CD14-positive monocyte (primary cell): ENCODE data around the gene GLT8D1. TPM values are rescaled to one million over a fixed set of nuclear protein-coding genes. Genes with fewer than 3 reads are reported as not detected.

ENCODE experiments used
- DNase-seq, 3 donors: peaks; one replicate each; pipeline ENCODE4 v3.0.0-alpha.2; 2011 to 2022
- H2AFZ ChIP-seq: 2 replicates; pipeline ENCODE4 v1.6.0; 2012; ENCODE audit warnings: mild to moderate bottlenecking, low read depth, low read length, inconsistent platforms; ENCODE audit not compliant: insufficient read depth, poor library complexity, severe bottlenecking
- H3K27ac ChIP-seq, 2 donors: 1 replicate in 1 of 2; 2 replicates in 1 of 2; pipeline ENCODE4 v1.5.1; 2012 to 2013; ENCODE audit warnings: low read length in 2 of 2, control low read depth in 1 of 2, inconsistent platforms in 1 of 2, low read depth in 1 of 2, mild to moderate bottlenecking in 1 of 2
- H3K27me3 ChIP-seq, 2 donors: one replicate each; pipeline versions ENCODE4 v1.6.0 to v1.6.1; 2011 to 2013; ENCODE audit warnings: low read length in 2 of 2; ENCODE audit not compliant: control insufficient read depth in 2 of 2, insufficient read depth in 2 of 2
- H3K36me3 ChIP-seq, 2 donors: replicated peaks in 1 of 2; 1 replicate in 1 of 2; 2 replicates in 1 of 2; pipeline versions ENCODE4 v1.5.1 to v1.6.1; 2012 to 2013; ENCODE audit warnings: low read length in 2 of 2, control low read depth in 1 of 2, inconsistent platforms in 1 of 2, mild to moderate bottlenecking in 1 of 2; ENCODE audit not compliant: insufficient read depth in 2 of 2, control insufficient read depth in 1 of 2
- H3K4me1 ChIP-seq, 2 donors: 1 replicate in 1 of 2; 2 replicates in 1 of 2; pipeline versions ENCODE4 v1.5.1 to v1.6.1; 2012 to 2013; ENCODE audit warnings: low read length in 2 of 2, control low read depth in 1 of 2, inconsistent platforms in 1 of 2, mild to moderate bottlenecking in 1 of 2, moderate library complexity in 1 of 2; ENCODE audit not compliant: insufficient read depth in 2 of 2, control insufficient read depth in 1 of 2
- H3K4me2 ChIP-seq: replicated peaks from 2 replicates; pipeline ENCODE3; 2012; ENCODE audit warnings: low read length, moderate library complexity, mild to moderate bottlenecking; ENCODE audit not compliant: poor library complexity, severe bottlenecking; ENCODE audit errors: extremely low read depth
- H3K4me3 ChIP-seq, 3 experiments: fragments of 200-600 bp in 1 of 3; sonication (generic) in 1 of 3; replicated peaks in 1 of 3; 1 replicate in 2 of 3; 2 replicates in 1 of 3; pipeline ENCODE4 v1.5.1; 2011 to 2013; ENCODE audit warnings: low read length in 3 of 3, mild to moderate bottlenecking in 3 of 3, control low read depth in 2 of 3, low read depth in 2 of 3, inconsistent platforms in 1 of 3, moderate library complexity in 1 of 3
- H3K79me2 ChIP-seq: 2 replicates; pipeline ENCODE4 v1.6.0; 2012; ENCODE audit warnings: mild to moderate bottlenecking, control low read depth, inconsistent platforms, low read length, moderate library complexity; ENCODE audit not compliant: insufficient read depth
- H3K9ac ChIP-seq: 2 replicates; pipeline ENCODE4 v1.6.0; 2017; ENCODE audit warnings: low read length, mild to moderate bottlenecking; ENCODE audit not compliant: insufficient read depth, poor library complexity, severe bottlenecking
- H3K9me3 ChIP-seq, 2 donors: replicated peaks in 1 of 2; 1 replicate in 1 of 2; 2 replicates in 1 of 2; pipeline versions ENCODE4 v1.5.1 to v1.6.1; 2012 to 2013; ENCODE audit warnings: low read length in 2 of 2, control low read depth in 1 of 2; ENCODE audit not compliant: control insufficient read depth in 1 of 2, insufficient read depth in 1 of 2
- H4K20me1 ChIP-seq: 2 replicates; pipeline ENCODE4 v1.6.0; 2012; ENCODE audit warnings: mild to moderate bottlenecking, low read length, control low read depth, moderate library complexity; ENCODE audit not compliant: insufficient read depth
- H3K27ac Mint-ChIP-seq, 7 donors: one replicate each; pipeline ENCODE4 v1.8.0; 2020; ENCODE audit warnings: mild to moderate bottlenecking in 7 of 7, mixed read lengths in 7 of 7, moderate library complexity in 6 of 7, inconsistent platforms in 2 of 7
- H3K27me3 Mint-ChIP-seq, 3 donors: one replicate each; pipeline ENCODE4 v1.8.0; 2021 to 2022; ENCODE audit warnings: low read depth in 3 of 3, mild to moderate bottlenecking in 3 of 3, mixed read lengths in 3 of 3, moderate library complexity in 3 of 3, inconsistent platforms in 1 of 3
- H3K36me3 Mint-ChIP-seq, 2 donors: one replicate each; pipeline ENCODE4 v1.8.0; 2020; ENCODE audit warnings: mixed read lengths in 2 of 2, inconsistent platforms in 1 of 2, mild to moderate bottlenecking in 1 of 2
- H3K4me1 Mint-ChIP-seq: one replicate; pipeline ENCODE4 v1.8.0; 2020; ENCODE audit warnings: mild to moderate bottlenecking, mixed read lengths
- H3K4me3 Mint-ChIP-seq, 2 donors: one replicate each; pipeline ENCODE4 v1.8.0; 2020; ENCODE audit warnings: mild to moderate bottlenecking in 2 of 2, mixed read lengths in 2 of 2, moderate library complexity in 1 of 2
- H3K9me3 Mint-ChIP-seq, 7 donors: one replicate each; pipeline ENCODE4 v1.8.0; 2020 to 2022; ENCODE audit warnings: mixed read lengths in 7 of 7, mild to moderate bottlenecking in 6 of 7, moderate library complexity in 6 of 7, inconsistent platforms in 2 of 7
- CTCF ChIP-seq: fragments of 200-600 bp; IDR thresholded peaks from one replicate; pipeline ENCODE4 v1.8.0; 2022; ENCODE audit warnings: antibody characterized with exemption, mild to moderate bottlenecking
- WGBS: methylation state at CpG from one replicate; pipeline ENCODE4 v1.1.5; 2013; ENCODE audit warnings: missing lambda C conversion rate; ENCODE audit not compliant: insufficient coverage; 5-methylcytosine and 5-hydroxymethylcytosine counted together
- intact Hi-C, 2 donors: fragments of 100-400 bp; cut with micrococcal nuclease; formaldehyde crosslinking; loops; one replicate each; pipeline versions ENCODE4 v1.15.0 to v1.15.1; 2023
- polyA plus RNA-seq, 3 donors: library from polyadenylated mRNA; depleted of rRNA in 1 of 3; unstranded in 2 of 3; stranded (reverse) in 1 of 3; fragments of 300-500 nt in 2 of 3; fragments of >200 nt in 1 of 3; fragmentation: Illumina TruSeq in 2 of 3; gene quantifications; 1 replicate in 2 of 3; 2 replicates in 1 of 3; pipeline ENCODE4 v1.2.3, GENCODE V29; 2012 to 2021

GLT8D1 gene
- polyA plus RNA-seq, 3 donors, result 27.3 to 34.8 (median 34.8) TPM

- Histone ChIP-seq H3K36me3 (peaks cover 0 to 10% of the 10 kb centered on the region in 2 donors), H3K27me3 (no peaks in the 10 kb centered on the region), H2AFZ (peak overlapping the region; percentile 64), H3K4me2 (peak overlapping the region; percentile 70), H3K9me3 (no peaks in the 10 kb centered on the region), H3K4me3 (peak overlapping the region in 2 of 3 experiments; percentile 39 to 65), H3K9ac (peak overlapping the region; percentile 19), H4K20me1 (peaks cover under 1% of the 10 kb centered on the region), H3K79me2 (peaks cover 17% of the 10 kb centered on the region), H3K4me1 (peaks cover 35 to 40% of the 10 kb centered on the region in 2 donors), H3K27ac (peak overlapping the region; percentile 74)
- Mint-ChIP-seq H3K27me3 (no peaks in the 10 kb centered on the region), H3K4me3 (peak overlapping the region; percentile 70 to 79), H3K4me1 (peaks cover 50% of the 10 kb centered on the region), H3K9me3 (peaks cover 0 to 2% (median 0%) of the 10 kb centered on the region in 7 donors), H3K36me3 (peaks cover 15 to 41% of the 10 kb centered on the region in 2 donors), H3K27ac (peak overlapping the region; percentile 78 to 91 (median 88))
- no peak for TF ChIP-seq CTCF
- 0% methylated on average over 2 of the region's 6 CpGs for WGBS
- intact Hi-C loops, result no loop called here
- peak; percentile 12 to 46 (median 35) for DNase-seq
Measured at GRCh38 chr3:52721002-52721729, 15.6 kb upstream of the GLT8D1 start.

- no peak for TF ChIP-seq CTCF
- Mint-ChIP-seq H3K4me1 (peaks cover 59% of the 10 kb centered on the region), H3K27ac (peak overlapping the region; percentile 78 to 91 (median 88)), H3K27me3 (no peaks in the 10 kb centered on the region), H3K4me3 (no peak overlapping the region), H3K9me3 (peaks cover 0 to 2% (median 0%) of the 10 kb centered on the region in 7 donors), H3K36me3 (peaks cover 15 to 41% of the 10 kb centered on the region in 2 donors)
- Histone ChIP-seq H3K4me2 (no peak overlapping the region), H3K4me1 (peaks cover 47 to 54% of the 10 kb centered on the region in 2 donors), H3K27me3 (no peaks in the 10 kb centered on the region), H3K4me3 (no peak overlapping the region), H3K27ac (peak overlapping the region; percentile 58 to 74), H3K9ac (no peak overlapping the region), H3K36me3 (peaks cover 0 to 10% of the 10 kb centered on the region in 2 donors), H3K9me3 (no peaks in the 10 kb centered on the region), H4K20me1 (peaks cover 5% of the 10 kb centered on the region), H2AFZ (no peak overlapping the region), H3K79me2 (peaks cover 17% of the 10 kb centered on the region)
- intact Hi-C loops, result no loop called here
- no peak for DNase-seq
Measured at GRCh38 chr3:52719618-52720017, 14.0 kb upstream of the GLT8D1 start.
